Smooth muscle cell of the pulmonary artery (primary cell): ENCODE measurements around the gene CRYM. TPM values are rescaled to one million over a fixed set of nuclear protein-coding genes. Genes with fewer than 3 reads are reported as not detected.

Experiments used
- total RNA-seq: library from RNA; depleted of rRNA; stranded (reverse); fragments of >200 nt; gene quantifications from 2 replicates; pipeline ENCODE4 v1.2.3, GENCODE V29; 2014

CRYM gene
- total RNA-seq: 0.63 TPM in 1 of 2 replicates, not detected in the other

DNA sequence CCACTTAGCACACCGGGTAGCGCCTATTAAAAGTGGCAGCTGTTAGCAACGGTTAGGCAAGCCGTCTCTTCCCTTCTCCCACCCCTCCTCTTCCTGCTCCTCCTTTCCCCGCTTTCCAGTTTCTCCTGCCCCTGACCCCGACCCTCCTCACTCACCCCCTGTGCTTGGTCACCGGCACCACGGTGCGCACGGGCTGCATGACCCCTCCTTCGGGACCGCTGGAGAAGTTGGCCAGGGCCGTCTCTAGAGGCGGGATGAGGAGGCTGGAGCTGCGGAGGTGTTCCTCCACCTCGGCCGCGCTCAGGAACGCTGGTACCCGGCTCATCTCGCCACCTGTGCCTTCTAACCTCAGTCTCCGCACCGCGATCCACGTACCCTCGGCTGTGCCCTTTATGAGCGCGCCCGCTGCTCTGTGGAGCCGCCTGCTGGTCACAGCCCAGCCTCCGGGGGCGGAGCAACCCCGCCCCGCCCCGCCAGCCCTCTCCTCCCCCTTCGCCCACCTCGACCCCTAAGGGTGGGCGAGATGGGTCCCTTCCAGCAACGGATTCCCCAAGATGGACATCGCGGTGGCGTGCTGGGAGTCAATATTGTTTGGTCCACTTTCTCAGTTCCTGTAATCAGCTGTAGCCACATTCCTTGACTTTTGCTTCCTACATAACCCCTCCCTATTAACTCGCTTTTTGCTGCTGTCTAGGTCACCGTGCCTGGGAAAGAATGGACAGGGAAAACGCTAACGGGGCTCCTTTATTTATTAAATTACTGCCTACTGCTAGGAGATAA is at the start of gene CRYM:
TSS of gene CRYM (minus strand) at position 364 of the 780 bp plus-strand sequence. CDS start at position 325, 39 bp downstream.

DNA sequence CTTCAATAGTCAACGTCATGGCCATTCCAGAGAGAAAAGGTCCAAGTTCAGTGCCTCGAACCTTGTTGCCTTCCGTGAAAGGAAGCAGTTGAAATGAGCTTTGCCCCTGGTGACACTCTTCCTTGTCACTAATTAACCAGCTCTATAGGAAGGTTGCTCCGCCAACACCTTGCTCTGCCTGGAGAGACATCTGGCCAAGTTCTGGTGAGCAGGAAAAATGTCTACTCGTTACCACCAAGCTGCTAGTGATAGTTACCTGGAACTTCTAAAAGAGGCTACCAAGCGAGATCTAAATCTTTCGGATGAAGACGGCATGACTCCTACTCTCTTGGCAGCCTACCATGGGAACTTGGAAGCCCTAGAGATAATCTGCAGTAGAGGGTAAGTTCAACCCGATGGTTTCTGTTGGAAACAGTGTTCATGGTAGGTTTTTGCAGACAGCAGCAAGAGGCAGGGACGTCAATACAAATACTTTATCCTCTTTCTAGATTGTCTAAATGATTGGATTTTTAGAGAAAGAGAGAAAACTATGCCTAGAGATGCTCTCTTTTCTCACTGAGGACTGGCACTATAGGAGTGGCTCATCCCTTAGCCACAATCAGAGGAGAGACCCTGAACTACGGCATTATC is 44.5 kb downstream of the CRYM start, which contains the start of gene ANKS4B:
TSS of gene ANKS4B (plus strand) at position 179 of the 630 bp plus-strand sequence. CDS start at position 218, 39 bp downstream.

DNA sequence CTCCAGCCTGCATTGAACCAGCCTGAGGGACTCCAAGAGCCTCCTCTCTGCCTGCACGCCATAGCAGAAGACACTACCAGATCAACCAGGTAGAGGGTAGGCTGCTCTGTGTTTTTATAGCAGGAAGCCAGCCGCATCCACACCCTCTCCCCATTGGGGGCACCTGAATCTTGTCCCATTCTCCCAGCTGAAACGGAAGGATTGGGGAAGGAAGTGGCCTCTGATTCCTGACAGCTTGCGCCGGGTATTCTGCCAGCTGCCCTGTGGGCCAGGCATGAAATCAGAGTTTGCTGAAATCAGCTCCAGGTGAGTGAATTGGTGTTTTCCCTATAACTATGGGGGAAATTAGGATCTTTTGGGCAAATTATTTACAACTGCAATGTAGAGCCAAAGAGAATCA is 66.6 kb downstream of the CRYM start, which contains the start of gene ZP2:
TSS of gene ZP2 (minus strand) at position 89 of the 400 bp plus-strand sequence. CDS start at position 62, 27 bp downstream.

Other genes starting within 250 kb of the CRYM start
- not detected in 2 replicates for gene DNAH3, start 127.4 kb downstream of the CRYM start, total RNA-seq
- 41.8 and 47.0 TPM in 2 replicates for gene LDAF1, start 119.6 kb downstream of the CRYM start, total RNA-seq
- not detected in 2 replicates for gene ZP2, start 66.7 kb downstream of the CRYM start, total RNA-seq
- not detected in 2 replicates for gene ANKS4B, start 44.6 kb downstream of the CRYM start, total RNA-seq